Activated CD4-positive, CD25-positive, alpha-beta regulatory T cell treated with anti-CD3 and anti-CD28 coated beads, Interleukin-2, amount 50 U/mL, for 24 hours (primary cell): Measurements from ENCODE around the gene DTNBP1.

ENCODE experiments used
- ATAC-seq, 2 donors: fragments of 150-1000 bp; cut with Tn5 transposase; one replicate each; pipeline ENCODE4 v1.10.0; 2021; ENCODE audit warnings: mild to moderate bottlenecking in 1 of 2, moderate library complexity in 1 of 2

DTNBP1 gene

DNA sequence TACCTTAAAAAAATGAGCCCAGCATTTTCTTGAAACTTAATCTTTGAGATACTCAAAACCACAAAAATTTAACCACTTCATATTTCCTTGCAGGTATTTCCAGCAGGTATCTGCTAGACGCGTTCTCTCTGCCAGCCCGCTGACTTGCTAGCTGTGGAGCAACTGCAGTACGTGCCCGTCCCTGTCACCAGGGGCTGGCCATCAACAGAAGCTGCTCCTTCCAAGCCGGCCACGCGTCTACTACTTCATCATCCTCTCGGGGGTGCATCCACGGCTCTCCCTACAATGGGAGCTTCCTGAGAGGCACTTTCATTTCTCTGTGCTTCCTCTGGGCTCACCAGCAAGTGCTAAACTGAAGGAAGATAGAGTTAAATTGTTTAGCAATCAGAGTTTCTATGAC lies 132.4 kb downstream of the DTNBP1 start:
- ATAC-seq: no peak

DNA sequence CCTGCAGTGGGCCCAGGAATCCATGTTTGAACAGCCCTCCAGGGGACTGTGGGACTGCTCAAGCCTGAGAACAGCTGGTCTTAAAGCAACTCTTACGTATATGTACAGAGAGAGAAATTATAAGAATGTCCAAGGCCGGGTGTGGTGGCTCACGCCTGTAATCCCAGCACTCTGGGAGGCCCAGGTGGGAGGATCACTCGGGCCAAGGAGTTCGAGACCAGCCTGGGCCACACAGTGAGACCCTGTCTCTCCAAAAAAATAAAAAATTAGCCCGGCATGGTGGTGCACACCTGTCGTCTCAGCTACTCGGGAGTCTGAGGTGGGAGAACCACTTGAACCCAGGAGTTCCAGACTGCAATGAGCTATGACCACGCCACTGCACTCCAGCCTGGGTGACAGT lies 134.0 kb downstream of the DTNBP1 start:
- ATAC-seq: no peak

DNA sequence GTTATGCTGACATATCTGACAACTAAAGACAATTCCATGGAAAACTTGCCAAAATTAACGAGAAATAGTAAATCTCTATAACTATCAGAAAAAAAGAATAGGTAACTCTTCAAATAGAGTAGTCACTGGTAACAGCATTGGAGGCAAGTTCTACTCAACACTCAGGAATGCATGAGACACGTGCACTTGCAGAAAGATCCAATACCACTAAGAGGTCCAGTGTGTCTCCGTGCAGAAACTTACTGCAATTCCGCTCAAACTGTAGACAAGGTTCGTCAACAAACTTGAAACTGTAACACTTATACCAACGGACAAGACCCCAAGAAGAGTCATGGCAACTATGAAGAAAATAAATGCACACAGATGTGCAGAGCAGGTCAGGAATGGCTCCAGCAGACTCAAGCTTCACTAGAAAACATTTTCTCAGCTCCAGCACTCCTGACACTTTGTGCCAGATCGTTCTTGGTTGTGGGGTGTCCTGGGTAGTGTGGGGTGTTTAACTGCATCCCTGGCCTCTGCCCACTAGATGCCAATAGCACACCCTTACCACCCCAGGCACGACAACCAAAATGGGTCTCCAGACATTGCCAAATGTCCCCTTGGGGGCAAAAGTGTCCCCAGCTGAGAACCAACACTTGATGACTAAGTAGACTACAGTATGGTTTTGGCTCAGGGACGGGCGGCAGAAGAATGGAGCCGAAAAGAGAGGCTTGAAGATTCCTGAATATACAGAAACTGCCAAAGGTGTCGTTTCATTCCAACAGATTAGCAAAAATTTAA lies 134.8 kb downstream of the DTNBP1 start:
- no peak for ATAC-seq

DNA sequence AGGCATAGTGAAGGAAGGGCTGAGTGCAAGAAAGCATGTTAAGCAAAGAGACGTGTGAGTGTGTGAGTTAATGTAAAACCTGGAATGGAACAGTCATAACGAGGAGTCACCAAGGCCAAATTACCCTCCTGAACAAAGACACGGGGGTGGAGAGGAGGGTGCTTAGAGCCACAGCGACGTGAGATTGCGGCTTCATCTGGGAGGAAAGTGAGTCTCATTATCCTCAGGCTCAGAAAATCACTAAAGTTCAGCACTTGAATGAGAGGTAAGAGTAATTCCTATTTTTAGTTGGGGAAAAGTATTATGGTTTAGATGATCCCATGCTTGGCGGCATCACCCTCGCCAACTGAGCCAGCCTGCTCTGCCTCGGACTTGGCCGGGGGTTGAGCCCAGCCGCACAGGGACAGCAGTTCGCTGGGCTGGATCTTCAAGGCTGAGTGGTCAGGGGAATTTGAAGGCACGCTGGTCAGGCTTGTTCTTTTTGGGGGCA lies 136.6 kb downstream of the DTNBP1 start:
- no peak for ATAC-seq

DNA sequence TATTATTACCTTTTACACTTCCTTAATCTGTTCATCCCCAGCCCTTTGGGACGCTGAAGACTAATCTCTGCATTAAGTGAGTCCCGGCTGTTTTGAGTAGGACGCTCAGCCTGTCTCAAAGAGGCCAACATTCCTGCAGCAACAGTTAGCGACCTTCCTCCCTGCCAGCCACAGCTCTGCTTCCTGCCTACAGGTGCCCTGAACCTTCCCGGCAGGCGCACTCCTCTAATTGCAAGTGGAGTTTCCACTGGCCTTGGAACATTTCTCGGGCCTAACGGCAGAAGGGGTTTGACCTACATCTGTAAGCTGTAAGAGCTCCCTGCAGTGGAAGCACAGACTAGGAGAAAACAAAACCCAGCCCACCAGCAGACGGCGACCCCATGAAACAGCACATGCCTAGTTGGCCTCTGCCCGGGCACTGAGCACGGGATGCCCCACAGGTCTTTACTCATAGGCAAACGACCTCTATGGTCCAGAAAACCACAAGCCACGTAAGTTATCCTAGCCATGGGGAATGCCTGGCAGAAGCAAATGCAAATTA lies 137.9 kb downstream of the DTNBP1 start:
- ATAC-seq: no peak

DNA sequence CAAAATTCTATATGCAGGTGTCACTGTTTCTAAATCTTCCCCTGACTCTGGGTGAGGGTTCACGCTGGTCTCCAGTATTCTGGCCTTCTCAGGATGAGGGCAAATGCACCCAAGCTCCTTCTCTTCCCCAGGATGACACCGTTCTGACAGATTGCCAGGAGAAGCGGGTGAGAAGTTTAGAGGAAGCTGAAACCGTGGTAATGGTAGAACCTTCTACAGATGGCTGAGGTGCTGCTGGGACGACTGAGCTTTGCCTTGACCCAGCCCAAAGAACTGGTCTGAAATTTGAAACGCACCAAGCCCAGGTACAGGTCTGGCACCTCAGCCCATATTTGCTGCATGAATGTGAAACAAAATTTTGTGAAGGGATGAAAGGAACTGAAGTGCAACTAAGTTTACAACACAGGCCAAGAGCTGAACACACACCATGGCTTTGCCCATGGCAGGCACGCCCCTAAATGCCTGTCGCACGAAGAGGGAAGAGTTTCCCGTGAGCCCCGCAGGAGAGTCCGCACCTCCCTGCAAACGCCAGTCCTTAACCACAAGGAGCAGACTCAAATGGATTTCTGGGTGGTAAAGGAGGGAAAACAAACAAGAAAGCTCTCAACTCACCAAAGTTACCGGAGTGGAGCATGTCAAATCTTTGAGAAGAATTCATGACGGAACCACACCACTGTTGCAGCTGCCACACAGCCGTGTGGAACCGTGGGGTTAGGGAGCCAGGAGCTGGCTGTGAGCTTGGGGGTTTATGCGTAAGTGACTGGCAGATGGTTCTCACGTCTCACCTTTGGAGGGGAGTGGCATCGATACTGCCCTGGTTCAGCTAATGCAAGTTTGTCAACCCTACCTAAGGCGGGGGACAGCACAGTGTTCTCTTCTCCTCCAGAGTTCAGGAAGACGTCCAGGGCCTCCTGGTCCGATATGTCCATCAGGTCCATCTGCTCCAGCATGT lies 138.9 kb downstream of the DTNBP1 start:
- ATAC-seq: no peak

DNA sequence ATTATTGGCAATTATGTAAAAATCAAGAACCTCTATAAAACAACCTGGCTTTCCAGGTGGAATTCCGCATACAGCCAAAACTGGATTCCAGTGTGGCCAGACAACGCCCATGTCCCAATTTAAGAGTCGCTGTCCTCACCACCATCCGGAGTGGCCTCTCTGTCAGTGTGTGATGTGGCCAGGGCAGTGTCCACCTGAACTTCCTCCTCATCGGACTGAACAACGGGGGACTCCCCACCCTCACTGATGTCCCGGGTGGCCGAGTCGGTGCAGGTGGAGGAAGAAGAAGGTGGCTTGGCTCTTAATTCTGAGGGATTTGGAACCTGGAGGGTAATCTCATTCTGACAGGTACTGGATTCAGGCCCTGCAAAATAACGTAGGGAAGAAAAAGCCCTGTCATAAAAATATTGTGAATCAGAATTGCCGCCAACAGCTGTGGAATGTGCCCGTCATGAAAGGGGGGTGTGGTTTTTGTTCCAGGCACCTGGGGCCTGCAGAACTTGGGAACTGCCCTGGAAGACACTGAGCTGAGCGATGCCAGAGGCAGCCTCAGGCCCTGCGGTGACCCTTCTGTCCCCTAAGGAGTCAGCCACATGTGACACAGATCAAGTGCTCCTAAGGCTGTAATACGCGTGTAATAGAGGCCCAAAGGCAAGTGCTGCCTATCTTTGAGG lies 139.8 kb downstream of the DTNBP1 start:
- no peak for ATAC-seq

DNA sequence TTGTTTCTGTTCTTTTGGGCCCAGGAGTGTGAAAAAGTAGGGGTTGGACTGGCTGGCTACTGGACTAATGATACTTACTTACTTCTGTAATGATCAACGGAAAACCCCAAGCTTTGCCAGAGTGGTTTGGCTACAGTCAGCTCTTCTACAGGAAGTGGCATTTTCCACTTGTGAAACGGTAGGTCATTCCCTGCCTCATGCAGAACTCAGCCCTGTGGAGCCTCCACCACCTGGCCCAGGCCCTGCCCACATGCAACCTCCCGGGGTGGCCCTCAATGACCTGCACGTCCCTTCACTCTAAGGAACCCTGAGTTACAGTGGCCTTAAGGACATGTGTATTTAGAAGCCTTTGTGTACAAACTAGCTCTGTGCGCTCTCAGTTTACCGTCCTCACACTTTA lies 140.4 kb downstream of the DTNBP1 start:
- no peak for ATAC-seq

DNA sequence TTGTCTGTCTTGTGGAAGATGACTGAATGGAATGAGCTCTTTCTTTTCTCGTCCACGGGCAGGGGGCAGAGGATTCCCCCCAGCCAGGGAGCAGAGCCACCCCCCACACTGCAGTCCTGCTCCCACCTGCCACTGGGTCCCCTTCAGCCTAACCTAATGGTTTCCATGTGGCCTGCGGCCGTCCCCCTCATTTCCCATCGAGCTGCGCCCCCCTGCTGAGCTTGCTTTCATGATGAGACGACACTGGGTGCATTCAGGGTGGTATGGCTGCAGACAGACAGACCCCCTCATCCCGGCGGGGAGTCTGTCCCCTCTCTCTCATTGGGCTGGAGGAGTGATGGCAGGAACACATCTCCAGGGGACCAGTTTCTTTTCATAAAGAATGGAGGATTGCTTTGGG lies 140.8 kb downstream of the DTNBP1 start:
- ATAC-seq: no peak

DNA sequence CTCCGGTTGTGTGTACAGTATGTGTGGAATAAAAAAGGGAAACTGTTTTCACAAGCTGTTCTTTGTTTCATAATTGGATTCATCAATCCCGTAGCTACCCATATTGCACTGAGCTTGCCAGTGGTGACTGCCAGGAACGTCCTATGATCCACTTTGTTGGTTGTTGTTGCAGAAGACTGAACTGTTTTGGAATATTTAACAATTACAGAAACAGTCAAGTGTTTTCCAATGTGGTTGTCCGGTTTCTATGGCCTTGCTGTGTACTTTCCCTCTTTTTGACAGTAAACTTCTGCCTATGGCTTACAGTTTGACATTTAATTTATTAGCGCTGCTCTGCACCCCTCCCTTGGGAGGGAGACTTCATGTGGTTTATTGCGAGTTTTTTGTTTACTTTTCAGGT lies 141.2 kb downstream of the DTNBP1 start:
- ATAC-seq: no peak

DNA sequence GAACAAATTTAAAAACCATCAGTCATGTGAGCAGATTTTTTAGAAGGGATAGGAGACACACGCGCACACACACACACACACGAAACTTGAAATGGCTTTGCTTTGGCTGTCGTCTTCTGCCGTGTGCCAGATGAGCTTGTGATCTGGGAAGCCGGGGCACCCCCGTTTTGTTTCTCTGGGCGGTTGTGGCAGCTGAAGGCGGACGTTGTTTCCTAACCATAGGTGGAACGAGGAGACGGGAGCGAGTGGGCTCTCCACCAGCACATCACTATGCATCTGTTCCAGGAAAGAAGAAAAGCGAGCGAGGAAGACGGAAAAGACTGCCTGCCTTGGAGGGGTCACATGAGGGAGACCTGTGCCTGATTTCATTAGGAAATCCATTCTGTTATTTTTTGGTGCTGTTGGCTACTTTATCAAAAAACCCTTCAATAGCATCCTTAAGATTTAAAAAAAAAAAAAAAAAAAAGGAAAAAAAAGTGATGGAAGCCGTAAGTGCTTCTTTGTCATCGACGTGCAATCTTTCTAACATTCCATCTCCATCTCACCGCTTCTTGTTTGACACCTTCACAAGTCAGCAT lies 142.1 kb downstream of the DTNBP1 start:
- ATAC-seq: no peak

DNA sequence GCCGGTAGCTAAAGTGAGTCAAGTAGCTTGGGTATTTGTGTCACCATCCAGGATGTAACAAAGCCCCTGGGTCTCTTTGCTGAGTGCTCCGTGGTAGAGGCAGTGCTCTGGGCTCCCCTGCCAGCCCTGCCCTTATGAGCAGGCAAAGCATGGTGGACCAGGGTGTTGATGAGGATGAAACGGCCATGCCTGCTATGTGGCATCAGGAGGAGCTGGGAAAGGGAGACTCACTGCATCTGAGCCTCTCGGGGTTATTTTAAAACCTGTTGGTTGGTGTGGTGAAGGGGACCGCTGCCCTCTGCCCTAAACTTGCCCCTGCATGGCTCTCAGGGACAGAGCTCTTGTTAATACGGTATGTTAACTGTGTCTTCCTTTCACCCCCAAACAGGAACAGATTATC lies 143.1 kb downstream of the DTNBP1 start:
- no peak for ATAC-seq

DNA sequence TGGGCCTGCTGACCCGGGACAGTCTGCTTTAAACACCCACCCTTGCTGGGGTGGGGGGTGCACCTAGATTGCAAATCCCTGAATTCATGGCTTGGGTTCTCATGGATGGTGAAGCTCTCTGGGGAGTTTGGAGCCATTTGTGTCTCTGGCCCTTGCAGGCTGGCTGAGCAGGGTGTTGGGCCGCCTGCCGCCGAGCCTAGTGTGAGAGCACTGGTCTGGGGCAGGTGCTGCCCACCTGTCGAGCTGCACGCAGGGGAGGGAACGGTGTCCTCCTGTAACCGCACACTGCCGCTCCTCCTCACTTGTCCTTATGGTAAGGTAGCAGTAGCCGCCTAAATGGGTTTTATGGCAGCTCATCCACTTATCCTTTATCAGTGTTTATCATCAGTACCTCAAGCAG lies 143.9 kb downstream of the DTNBP1 start:
- ATAC-seq: no peak

DNA sequence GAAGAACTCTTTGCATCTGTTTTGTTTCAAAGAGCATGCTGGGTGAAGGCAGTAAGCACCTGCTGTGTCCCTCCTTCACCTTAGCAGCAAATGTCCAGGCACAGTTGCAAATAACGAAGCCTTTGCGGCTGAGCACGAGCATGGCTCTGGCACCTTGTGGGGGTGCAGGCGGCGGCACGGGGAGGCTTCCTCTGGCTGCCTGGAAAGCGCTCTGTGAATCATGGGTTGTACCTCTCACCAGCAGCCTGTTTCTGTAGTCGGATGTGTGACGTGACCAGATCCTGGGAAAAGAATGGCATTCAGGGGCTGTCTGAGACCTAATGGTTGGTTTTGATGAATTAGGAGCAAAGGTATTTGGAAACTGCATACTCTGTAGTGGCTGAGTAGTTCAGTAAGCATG lies 144.8 kb downstream of the DTNBP1 start:
- ATAC-seq: no peak

DNA sequence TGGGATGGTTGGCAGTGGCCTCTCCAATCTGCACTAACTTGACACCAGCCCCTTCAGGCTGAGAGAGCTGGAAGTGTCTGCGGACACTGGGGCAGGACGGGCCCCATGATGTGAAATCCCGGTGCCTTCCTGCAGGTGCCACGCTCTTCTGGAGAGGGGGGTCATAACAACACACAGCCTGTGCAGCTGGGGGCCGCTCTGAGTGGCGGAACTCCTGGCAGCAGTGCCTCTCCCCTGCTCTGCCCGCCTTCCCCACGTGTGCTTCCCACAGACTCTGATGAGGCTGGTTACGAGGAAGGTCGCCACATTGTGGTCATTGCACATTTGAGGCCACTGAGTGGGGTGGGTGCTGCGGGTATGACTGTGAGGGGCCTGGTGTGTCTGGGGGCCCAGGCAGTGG lies 145.2 kb downstream of the DTNBP1 start:
- ATAC-seq: no peak

DNA sequence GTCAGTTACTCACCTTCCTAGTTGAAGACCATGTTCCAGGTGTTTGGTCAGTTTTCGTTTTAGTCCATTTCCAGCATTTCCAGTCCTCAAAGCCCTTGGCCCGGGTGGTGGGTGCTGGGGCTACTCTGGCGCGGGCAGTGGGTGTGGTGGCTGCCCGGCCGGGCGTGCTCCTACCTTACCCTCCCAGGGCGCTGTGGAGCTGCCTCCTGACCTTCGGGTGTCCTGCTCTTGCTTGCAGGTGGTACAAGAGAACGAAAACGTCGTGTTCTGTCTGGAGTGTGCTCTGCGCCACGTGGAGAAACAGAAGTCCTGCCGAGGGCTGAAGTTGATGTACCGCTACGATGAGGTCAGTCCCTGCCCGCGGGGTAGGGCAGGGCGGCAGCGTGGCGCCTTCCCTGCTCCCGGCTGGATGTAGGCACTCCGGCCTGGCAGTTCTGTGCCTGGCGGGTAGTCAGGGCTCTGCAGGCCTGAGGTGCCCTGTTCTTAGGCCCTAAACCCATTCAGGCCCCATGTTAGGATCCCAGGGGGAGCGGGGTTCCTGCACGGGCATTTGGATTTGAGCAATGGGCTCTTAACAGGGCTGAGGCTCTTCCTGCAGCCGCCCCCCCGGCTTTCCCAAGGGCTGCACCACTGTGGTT lies 145.8 kb downstream of the DTNBP1 start:
- no peak for ATAC-seq

DNA sequence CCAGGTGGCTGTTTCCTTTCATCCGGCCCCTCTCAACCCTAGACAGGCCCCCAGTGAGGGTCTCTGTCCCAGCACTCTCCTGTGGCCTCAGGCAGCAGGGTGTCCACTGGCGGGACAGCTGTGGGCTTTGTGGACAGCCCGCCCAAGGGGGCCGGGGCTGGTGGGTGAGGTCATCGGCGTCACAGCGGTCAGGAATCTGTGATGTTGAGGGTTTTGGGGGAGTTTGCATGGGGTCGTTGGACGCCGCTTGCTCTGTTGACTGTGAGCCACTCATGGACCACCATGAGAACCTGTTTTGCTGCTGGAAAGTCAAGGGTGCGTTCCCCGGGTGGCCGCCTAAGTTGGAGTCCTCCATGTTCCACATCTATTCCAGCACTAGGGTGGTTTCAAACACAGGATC lies 146.4 kb downstream of the DTNBP1 start:
- no peak for ATAC-seq

DNA sequence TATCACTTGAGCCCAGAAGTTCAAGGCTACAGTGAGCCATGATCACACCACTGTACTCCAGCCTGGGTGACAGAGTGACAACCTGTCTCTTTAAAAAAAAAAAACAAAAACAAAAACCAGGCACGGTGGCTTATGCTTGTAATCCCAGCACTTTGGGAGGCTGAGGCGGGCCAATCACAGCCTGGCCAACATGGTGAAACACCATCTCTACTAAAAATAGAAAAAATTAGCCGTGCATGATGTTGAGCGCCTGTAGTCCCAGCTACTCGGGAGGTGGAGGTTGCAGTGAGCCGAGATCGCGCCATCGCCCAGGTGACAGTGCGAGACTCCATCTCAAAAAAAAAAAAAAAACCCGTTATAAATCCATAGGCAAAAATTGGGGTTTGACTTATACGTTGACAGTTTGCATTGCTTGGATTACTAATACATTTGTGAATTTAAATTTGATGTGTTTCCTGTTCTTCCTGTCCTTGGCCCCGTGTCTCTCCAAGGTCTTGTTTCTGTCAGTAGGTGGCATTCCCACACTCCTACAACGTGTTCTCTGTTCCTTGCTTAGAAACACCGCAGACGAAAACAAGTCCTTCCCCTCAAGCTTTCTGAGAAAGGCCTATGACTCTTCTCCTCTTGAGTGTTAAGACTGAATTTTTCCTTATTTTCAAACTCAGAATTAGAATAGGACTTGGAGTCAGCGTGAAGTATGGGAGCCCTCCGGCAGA lies 147.0 kb downstream of the DTNBP1 start:
- no peak for ATAC-seq

DNA sequence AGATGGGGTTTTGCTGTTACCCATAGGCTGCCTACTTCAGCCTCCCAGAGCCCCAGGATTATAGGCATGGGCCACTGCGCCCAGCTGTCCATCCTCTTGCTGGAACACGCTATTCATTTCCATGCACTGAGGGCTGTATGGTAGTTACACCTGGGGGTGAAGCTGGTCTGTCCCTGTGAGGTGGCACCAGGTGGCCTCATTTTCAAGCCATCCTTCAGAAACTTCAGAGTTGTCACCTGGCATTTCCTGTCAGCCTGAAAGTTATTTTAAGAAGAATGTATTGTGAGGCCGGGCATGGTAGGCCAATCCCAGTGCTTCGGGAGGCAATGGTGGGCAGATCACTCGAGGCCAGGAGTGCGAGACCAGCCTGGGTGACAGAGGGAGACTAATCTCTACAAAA lies 147.6 kb downstream of the DTNBP1 start:
- ATAC-seq: no peak

DNA sequence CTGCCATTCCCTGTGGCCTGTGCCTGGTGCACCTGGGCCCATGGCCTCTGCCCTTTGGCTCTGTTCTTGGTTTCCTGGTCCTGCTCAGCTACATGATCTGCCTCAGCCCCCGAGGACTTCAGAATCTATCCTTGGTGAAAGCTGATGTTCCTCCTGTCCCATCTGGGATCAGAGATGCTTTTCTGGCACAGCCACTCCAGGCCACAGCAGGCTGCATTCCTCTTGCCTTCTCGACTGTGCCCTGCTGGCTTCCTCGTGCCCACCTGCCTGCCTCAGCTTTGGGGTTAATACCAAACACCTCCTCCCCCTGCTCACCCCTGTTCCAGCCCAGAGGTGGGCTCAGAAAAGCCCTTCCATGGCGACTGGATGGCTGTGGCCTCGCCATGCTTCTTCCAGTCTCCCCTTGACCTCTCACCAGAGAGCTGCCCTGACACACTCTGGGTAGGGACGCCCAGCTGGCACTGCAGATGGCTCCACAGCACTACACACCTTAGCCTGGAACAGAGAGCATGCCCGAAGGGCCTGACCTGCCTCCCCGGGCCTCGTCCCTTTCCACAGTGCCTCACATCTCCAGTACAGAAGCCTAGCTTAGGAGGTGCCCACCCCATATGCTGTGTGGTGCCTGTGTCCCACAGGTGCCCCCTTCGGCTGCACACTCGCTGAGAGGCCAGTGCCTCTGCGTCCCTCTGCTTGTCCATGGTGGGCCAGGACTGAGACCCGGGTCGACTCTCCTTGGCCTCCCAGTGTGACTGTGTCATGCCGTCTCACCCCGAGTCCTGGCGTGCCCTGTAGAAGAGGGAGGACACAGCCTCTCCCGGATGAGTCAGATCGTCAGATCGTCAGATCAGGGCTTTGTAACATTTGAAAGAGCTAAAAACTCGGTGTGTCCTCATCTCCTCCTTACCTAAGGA lies 148.8 kb downstream of the DTNBP1 start:
- no peak for ATAC-seq
